GM19372 (cell line): ENCODE results near the gene CIAO3.
"Not testable (repeated sequence)": the region's sequence is repeated elsewhere in the genome, so short reads cannot be mapped to it uniquely, and the experiment has no call there.

Source experiments
- ATAC-seq: cut with Tn5 transposase; IDR thresholded peaks from one replicate; pipeline ENCODE4 v1.9.1; 2021; ENCODE audit warnings: mild to moderate bottlenecking, low read depth, moderate library complexity; ENCODE audit not compliant: unreplicated experiment

The CIAO3 gene

GRCh38 chr16:761625-762513 lies 21.1 kb upstream of the CIAO3 start:
- no peak for ATAC-seq

- no peak for ATAC-seq
Measured at GRCh38 chr16:760545-761343, 19.9 kb upstream of the CIAO3 start, which contains the start of gene MSLN. Gene MSLN, plus strand, starts transcription at chr16:760734. Its CDS starts 1,947 bp downstream, at chr16:762681.

GRCh38 chr16:760065-760464 lies 19.3 kb upstream of the CIAO3 start:
- no peak for ATAC-seq

- ATAC-seq, result no peak
Measured at GRCh38 chr16:759110-759910, 18.5 kb upstream of the CIAO3 start.

- ATAC-seq, result no peak
Measured at GRCh38 chr16:756428-756827, 15.6 kb upstream of the CIAO3 start.

GRCh38 chr16:754656-755055 lies 13.9 kb upstream of the CIAO3 start:
- no peak for ATAC-seq

- not testable (repeated sequence) for ATAC-seq
Measured at GRCh38 chr16:754121-754607, 13.4 kb upstream of the CIAO3 start.

- no peak for ATAC-seq
Measured at GRCh38 chr16:752007-752312, 11.2 kb upstream of the CIAO3 start.

- no peak for ATAC-seq
Measured at GRCh38 chr16:751152-752006, 10.6 kb upstream of the CIAO3 start.

GRCh38 chr16:750485-750884 lies 9.7 kb upstream of the CIAO3 start:
- no peak for ATAC-seq

- no peak for ATAC-seq
Measured at GRCh38 chr16:749010-749409, 8.2 kb upstream of the CIAO3 start.

- ATAC-seq, result no peak
Measured at GRCh38 chr16:747978-748746, 7.4 kb upstream of the CIAO3 start.

- ATAC-seq, result no peak
Measured at GRCh38 chr16:746637-747036, 5.8 kb upstream of the CIAO3 start.

GRCh38 chr16:745739-746138 lies 4.9 kb upstream of the CIAO3 start:
- ATAC-seq, result no peak

GRCh38 chr16:743794-744500 lies 3.1 kb upstream of the CIAO3 start:
- ATAC-seq, result no peak

GRCh38 chr16:742894-743293 lies 2.1 kb upstream of the CIAO3 start:
- not testable (repeated sequence) for ATAC-seq

GRCh38 chr16:741986-742629 lies 1.3 kb upstream of the CIAO3 start:
- ATAC-seq, result no peak

GRCh38 chr16:740459-740763 lies 386 bp downstream of the CIAO3 start:
- ATAC-seq, result peak; percentile 5
